DND-41 (cell line): ENCODE results near the gene SCTR.

Experiments used
- CTCF ChIP-seq: IDR thresholded peaks from 2 replicates; pipeline ENCODE4 v1.5.1; 2012; ENCODE audit warnings: borderline replicate concordance, low read length, moderate library complexity, mild to moderate bottlenecking; ENCODE audit not compliant: poor library complexity, severe bottlenecking; ENCODE audit errors: extremely low read depth
- EZH2 ChIP-seq: IDR thresholded peaks from 3 replicates; pipeline ENCODE4 v1.6.1; 2012; ENCODE audit warnings: borderline replicate concordance, low read depth, mild to moderate bottlenecking, moderate library complexity, low read length, inconsistent platforms; ENCODE audit not compliant: severe bottlenecking

GRCh38 chr2:119442850-119443249, 81.4 kb downstream of the SCTR start:
- no peak for TF ChIP-seq CTCF
- TF ChIP-seq EZH2, result no peak
